Liver (tissue), 3 donors: ENCODE data around the gene SOX6.

ENCODE experiments used
- FOXA1 ChIP-seq: IDR thresholded peaks from 2 replicates; pipeline ENCODE4 v1.6.1; 2016; ENCODE audit warnings: antibody characterized with exemption
- GABPA ChIP-seq, 2 donors: IDR thresholded peaks in 1 of 2; conservative IDR thresholded peaks in 1 of 2; 2 replicates each; pipeline ENCODE4 v1.6.1; 2016; ENCODE audit warnings: antibody characterized with exemption in 2 of 2, mild to moderate bottlenecking in 1 of 2, moderate library complexity in 1 of 2
- RAD21 ChIP-seq, 2 donors: IDR thresholded peaks; 2 replicates each; pipeline ENCODE4 v1.6.1; 2016; ENCODE audit warnings: antibody characterized with exemption in 2 of 2, mild to moderate bottlenecking in 2 of 2
- SP1 ChIP-seq: IDR thresholded peaks from 2 replicates; pipeline ENCODE4 v1.6.1; 2018; ENCODE audit warnings: antibody characterized with exemption, mild to moderate bottlenecking
- YY1 ChIP-seq: IDR thresholded peaks from 2 replicates; pipeline ENCODE4 v1.6.1; 2016; ENCODE audit warnings: antibody characterized with exemption, mild to moderate bottlenecking
- TF ChIP-seq, protein P1 (sequence below): IDR thresholded peaks from 2 replicates; pipeline ENCODE4 v1.6.1; 2016; ENCODE audit warnings: antibody characterized with exemption
- TF ChIP-seq, protein P2 (sequence below): fragments of 150-350 bp; IDR thresholded peaks from 2 replicates; pipeline ENCODE4 v1.5.1; 2017; ENCODE audit warnings: improper control_type of control experiment, low read depth, low read length; ENCODE audit not compliant: missing input control
- TF ChIP-seq, protein P3 (sequence below): IDR thresholded peaks from 2 replicates; pipeline ENCODE4 v1.6.1; 2016; ENCODE audit warnings: antibody characterized with exemption, mild to moderate bottlenecking
- TF ChIP-seq, protein P4 (sequence below): IDR thresholded peaks from 2 replicates; pipeline ENCODE4 v1.6.1; 2016; ENCODE audit warnings: antibody characterized with exemption
- donor health status: healthy.
- donor health status: healthy.

DNA sequence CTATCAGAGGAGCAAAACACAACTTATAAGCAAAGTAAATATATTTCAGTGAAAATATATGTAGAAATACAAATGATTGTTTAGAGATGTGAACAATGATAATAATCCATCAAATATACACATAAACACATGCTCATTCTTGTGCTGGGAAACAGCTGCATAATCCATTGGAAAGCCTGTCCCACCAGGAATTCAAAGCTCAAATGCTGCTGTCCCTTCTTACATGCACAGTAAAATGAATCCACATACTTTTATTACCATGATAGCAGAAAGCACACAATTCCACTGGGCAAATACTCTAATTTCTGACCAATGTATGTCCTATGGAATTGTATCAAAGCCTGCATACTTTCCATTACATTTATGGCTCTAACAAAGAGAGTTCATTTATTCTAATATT, 44.5 kb downstream of the SOX6 start:
- TF ChIP-seq, protein P1, sequence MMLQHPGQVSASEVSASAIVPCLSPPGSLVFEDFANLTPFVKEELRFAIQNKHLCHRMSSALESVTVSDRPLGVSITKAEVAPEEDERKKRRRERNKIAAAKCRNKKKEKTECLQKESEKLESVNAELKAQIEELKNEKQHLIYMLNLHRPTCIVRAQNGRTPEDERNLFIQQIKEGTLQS: no peak
- TF ChIP-seq, protein P2, sequence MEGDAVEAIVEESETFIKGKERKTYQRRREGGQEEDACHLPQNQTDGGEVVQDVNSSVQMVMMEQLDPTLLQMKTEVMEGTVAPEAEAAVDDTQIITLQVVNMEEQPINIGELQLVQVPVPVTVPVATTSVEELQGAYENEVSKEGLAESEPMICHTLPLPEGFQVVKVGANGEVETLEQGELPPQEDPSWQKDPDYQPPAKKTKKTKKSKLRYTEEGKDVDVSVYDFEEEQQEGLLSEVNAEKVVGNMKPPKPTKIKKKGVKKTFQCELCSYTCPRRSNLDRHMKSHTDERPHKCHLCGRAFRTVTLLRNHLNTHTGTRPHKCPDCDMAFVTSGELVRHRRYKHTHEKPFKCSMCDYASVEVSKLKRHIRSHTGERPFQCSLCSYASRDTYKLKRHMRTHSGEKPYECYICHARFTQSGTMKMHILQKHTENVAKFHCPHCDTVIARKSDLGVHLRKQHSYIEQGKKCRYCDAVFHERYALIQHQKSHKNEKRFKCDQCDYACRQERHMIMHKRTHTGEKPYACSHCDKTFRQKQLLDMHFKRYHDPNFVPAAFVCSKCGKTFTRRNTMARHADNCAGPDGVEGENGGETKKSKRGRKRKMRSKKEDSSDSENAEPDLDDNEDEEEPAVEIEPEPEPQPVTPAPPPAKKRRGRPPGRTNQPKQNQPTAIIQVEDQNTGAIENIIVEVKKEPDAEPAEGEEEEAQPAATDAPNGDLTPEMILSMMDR: no peak
- no peak for TF ChIP-seq SP1
- TF ChIP-seq, protein P3, sequence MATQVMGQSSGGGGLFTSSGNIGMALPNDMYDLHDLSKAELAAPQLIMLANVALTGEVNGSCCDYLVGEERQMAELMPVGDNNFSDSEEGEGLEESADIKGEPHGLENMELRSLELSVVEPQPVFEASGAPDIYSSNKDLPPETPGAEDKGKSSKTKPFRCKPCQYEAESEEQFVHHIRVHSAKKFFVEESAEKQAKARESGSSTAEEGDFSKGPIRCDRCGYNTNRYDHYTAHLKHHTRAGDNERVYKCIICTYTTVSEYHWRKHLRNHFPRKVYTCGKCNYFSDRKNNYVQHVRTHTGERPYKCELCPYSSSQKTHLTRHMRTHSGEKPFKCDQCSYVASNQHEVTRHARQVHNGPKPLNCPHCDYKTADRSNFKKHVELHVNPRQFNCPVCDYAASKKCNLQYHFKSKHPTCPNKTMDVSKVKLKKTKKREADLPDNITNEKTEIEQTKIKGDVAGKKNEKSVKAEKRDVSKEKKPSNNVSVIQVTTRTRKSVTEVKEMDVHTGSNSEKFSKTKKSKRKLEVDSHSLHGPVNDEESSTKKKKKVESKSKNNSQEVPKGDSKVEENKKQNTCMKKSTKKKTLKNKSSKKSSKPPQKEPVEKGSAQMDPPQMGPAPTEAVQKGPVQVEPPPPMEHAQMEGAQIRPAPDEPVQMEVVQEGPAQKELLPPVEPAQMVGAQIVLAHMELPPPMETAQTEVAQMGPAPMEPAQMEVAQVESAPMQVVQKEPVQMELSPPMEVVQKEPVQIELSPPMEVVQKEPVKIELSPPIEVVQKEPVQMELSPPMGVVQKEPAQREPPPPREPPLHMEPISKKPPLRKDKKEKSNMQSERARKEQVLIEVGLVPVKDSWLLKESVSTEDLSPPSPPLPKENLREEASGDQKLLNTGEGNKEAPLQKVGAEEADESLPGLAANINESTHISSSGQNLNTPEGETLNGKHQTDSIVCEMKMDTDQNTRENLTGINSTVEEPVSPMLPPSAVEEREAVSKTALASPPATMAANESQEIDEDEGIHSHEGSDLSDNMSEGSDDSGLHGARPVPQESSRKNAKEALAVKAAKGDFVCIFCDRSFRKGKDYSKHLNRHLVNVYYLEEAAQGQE: no peak
- no peak for TF ChIP-seq YY1
- TF ChIP-seq RAD21 (IDR thresholded peaks at IDR 0.05): no peak
- TF ChIP-seq, protein P4, sequence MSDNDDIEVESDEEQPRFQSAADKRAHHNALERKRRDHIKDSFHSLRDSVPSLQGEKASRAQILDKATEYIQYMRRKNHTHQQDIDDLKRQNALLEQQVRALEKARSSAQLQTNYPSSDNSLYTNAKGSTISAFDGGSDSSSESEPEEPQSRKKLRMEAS: no peak
- no peak for TF ChIP-seq GABPA (IDR thresholded peaks at IDR 0.05 in 1 of 2, conservative IDR thresholded peaks at IDR 0.05 in 1 of 2)
- no peak for TF ChIP-seq FOXA1
